Psoas muscle (tissue), 8 donors: ENCODE data around the gene SLC4A5. TPM values are rescaled to one million over a fixed set of nuclear protein-coding genes. Genes with fewer than 3 reads are reported as not detected.
"Not testable (repeated sequence)": the region's sequence is repeated elsewhere in the genome, so short reads cannot be mapped to it uniquely, and the experiment has no call there.

Experiments used
- ATAC-seq, 4 donors: fragments of 200-7000 bp; cut with Tn5 transposase; one replicate each; pipeline ENCODE4 v1.9.1; 2020; ENCODE audit warnings: moderate library complexity in 3 of 4, mild to moderate bottlenecking in 2 of 4
- DNase-seq, 2 donors: peaks; one replicate each; pipeline ENCODE4 v3.0.0-alpha.2; 2020
- H3K27ac ChIP-seq: fragments of 200-600 bp; one replicate; pipeline ENCODE4 v1.8.0; 2022
- H3K27me3 ChIP-seq, 3 donors: fragments of 200-600 bp in 1 of 3; one replicate each; pipeline versions ENCODE4 v1.6.1 to v1.8.0; 2013 to 2022; ENCODE audit warnings: low read length in 2 of 3, mild to moderate bottlenecking in 2 of 3, moderate library complexity in 1 of 3; ENCODE audit not compliant: insufficient read depth in 3 of 3
- H3K36me3 ChIP-seq, 2 donors: fragments of 200-600 bp in 1 of 2; one replicate each; pipeline versions ENCODE4 v1.6.1 to v1.8.0; 2013 to 2022; ENCODE audit warnings: low read depth in 1 of 2, mild to moderate bottlenecking in 1 of 2, moderate library complexity in 1 of 2; ENCODE audit not compliant: insufficient read depth in 1 of 2
- H3K4me1 ChIP-seq: fragments of 200-600 bp; one replicate; pipeline ENCODE4 v1.8.0; 2022
- H3K4me3 ChIP-seq: fragments of 200-600 bp; one replicate; pipeline ENCODE4 v1.8.0; 2022; ENCODE audit warnings: mild to moderate bottlenecking
- H3K9me3 ChIP-seq: fragments of 200-600 bp; one replicate; pipeline ENCODE4 v1.8.0; 2022
- WGBS, 3 donors: extraction: QIAGEN DNeasy Blood & Tissue Kit; methylation state at CpG; one replicate each; pipeline versions ENCODE4 v1.1.6 to v1.1.7; 2013; 5-methylcytosine and 5-hydroxymethylcytosine counted together
- intact Hi-C, 2 donors: fragments of 100-400 bp; cut with DNase I; formaldehyde crosslinking; loops; one replicate each; pipeline versions ENCODE4 v1.11.0 to v1.14.2; 2022
- polyA plus RNA-seq, 3 donors: library from polyadenylated mRNA; stranded (reverse); fragments of 200-250 nt; gene quantifications; one replicate each; pipeline ENCODE4 v1.2.3, GENCODE V29; 2013
- total RNA-seq, 4 donors: library from RNA; stranded (reverse); fragmentation: NEBNext Ultra II Directional in 2 of 4; extraction: Animal tissue kit (Norgen Biotek cat#: 25700) in 2 of 4; gene quantifications; one replicate each; pipeline versions ENCODE4 v1.2.1 to v1.2.4, GENCODE V29; 2021 to 2023
- TF ChIP-seq, protein P1 (sequence below): fragments of 200-600 bp; IDR thresholded peaks from one replicate; pipeline ENCODE4 v1.8.0; 2022; ENCODE audit warnings: antibody characterized with exemption
- donor health status: healthy with polysubstance abuse.
- donor health status: DM: no; HTN: no; CAD: no; lungs with moderate emphysema.
- donor health status: Bipolar disorder and iron deficiency.
- donor health status: healthy.
- donor health status: DM: yes; HTN: yes; CAD: no.
- donor health status: DM: no; HTN: no; CAD: no.
- donor health status: DM: no; HTN: no; CAD: no.
- donor health status: DM: yes; HTN: yes; CAD: no.

The SLC4A5 gene
- total and polyA plus RNA-seq, 7 donors = 0.27 to 5.7 (median 0.57) TPM

DNA sequence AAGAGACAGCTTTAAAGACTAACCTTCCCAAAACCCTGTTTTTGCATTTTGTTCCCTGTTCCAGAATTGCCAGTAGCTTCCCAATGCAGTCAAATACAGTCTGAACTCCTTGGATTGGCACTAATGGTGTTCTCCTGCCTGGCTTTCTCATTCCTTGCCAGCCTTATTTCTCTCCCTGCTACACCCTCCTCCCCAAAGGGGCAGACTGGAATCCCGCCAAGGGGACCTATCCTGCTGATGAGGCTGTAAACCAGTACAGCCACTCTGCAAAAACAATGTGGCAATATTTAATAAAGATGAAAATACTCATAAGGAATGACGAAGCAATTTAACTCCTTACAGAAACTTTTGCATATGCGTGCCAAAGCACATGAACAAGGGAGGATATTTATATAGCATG is 4.5 kb upstream of the SLC4A5 start:
- intact Hi-C loops = no loop called here
- no peaks in the 10 kb centered on the region for H3K36me3 ChIP-seq
- H3K9me3 ChIP-seq = no peaks in the 10 kb centered on the region
- TF ChIP-seq, protein P1, sequence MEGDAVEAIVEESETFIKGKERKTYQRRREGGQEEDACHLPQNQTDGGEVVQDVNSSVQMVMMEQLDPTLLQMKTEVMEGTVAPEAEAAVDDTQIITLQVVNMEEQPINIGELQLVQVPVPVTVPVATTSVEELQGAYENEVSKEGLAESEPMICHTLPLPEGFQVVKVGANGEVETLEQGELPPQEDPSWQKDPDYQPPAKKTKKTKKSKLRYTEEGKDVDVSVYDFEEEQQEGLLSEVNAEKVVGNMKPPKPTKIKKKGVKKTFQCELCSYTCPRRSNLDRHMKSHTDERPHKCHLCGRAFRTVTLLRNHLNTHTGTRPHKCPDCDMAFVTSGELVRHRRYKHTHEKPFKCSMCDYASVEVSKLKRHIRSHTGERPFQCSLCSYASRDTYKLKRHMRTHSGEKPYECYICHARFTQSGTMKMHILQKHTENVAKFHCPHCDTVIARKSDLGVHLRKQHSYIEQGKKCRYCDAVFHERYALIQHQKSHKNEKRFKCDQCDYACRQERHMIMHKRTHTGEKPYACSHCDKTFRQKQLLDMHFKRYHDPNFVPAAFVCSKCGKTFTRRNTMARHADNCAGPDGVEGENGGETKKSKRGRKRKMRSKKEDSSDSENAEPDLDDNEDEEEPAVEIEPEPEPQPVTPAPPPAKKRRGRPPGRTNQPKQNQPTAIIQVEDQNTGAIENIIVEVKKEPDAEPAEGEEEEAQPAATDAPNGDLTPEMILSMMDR = no peak
- no peak overlapping the region for H3K4me3 ChIP-seq
- H3K27me3 ChIP-seq = no peaks in the 10 kb centered on the region
- no peak overlapping the region for H3K27ac ChIP-seq
- 91 to 97% (median 95%) methylated on average over 3 of the region's 3 CpGs for whole genome bisulfite sequencing, 3 donors
- no peak for DNase-seq
- H3K4me1 ChIP-seq = no peaks in the 10 kb centered on the region
- no peak for ATAC-seq

DNA sequence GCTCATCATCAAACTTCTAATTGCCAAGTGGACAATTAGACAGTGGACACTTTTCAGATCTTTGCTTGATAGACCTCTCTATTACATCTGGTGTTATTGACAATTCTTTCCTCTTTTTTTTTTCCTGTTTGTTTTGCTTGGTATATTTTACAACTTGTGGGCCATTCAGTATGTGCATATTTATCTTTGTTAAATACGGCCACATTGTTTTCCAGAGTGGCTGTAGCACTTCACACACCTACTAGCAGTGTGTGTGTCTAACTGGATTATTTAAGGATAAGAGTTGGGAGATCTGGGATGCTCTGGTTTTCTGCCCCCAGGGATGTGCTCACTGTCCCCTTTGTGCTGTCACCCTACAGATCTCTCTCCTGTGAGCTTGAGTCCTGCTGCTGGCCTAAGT is 4.1 kb upstream of the SLC4A5 start:
- H3K4me1 ChIP-seq = no peaks in the 10 kb centered on the region
- WGBS, 3 donors = 93 to 97% (median 93%) methylated on average over 1 of the region's 1 CpG
- no peaks in the 10 kb centered on the region for H3K27me3 ChIP-seq
- H3K4me3 ChIP-seq = no peak overlapping the region
- no peaks in the 10 kb centered on the region for H3K9me3 ChIP-seq
- ATAC-seq (no peak), DNase-seq (no peak)
- TF ChIP-seq, protein P1 = no peak
- intact Hi-C loops = no loop called here
- no peaks in the 10 kb centered on the region for H3K36me3 ChIP-seq
- H3K27ac ChIP-seq = no peak overlapping the region

DNA sequence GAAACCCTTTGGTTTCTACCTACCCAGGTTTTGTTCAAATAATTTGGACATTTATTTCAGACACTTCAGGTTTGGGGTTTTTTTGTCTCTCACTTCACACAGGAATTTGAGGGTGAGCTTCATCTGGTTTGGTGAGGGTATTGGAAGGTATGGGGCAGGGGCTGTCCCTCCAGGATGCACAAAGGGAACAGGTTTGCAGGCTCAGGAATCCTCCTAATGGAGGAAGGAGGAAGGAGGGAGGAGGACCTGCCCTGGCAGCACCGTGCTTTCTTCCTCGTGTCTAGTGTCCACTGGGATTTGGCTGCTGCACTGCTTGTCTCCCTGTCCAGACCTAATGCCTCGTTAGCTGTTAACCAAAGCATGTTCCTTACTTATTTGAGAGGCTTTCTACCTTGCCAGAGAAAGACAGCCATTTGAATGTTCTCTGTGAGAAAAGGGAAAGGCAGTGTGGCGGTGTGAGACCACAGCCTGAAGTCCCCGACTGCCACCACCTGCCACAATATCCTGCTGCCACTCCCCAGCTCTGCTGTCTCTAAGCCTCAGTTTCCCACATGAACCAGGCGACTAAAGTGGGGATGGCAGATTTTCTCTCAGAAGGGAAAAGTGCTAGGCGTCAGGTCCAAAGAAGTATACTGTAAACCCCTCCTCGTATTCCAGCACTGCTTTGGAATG is 2.2 kb upstream of the SLC4A5 start:
- H3K9me3 ChIP-seq = no peaks in the 10 kb centered on the region
- H3K4me3 ChIP-seq = no peak overlapping the region
- ATAC-seq (no peak), DNase-seq (no peak)
- no peak overlapping the region for H3K27ac ChIP-seq
- no peaks in the 10 kb centered on the region for H3K4me1 ChIP-seq
- WGBS, 3 donors = 68 to 73% (median 72%) methylated on average over 8 of the region's 8 CpGs
- TF ChIP-seq, protein P1 = no peak
- H3K27me3 ChIP-seq = no peaks in the 10 kb centered on the region
- intact Hi-C loops = no loop called here
- H3K36me3 ChIP-seq = no peaks in the 10 kb centered on the region

DNA sequence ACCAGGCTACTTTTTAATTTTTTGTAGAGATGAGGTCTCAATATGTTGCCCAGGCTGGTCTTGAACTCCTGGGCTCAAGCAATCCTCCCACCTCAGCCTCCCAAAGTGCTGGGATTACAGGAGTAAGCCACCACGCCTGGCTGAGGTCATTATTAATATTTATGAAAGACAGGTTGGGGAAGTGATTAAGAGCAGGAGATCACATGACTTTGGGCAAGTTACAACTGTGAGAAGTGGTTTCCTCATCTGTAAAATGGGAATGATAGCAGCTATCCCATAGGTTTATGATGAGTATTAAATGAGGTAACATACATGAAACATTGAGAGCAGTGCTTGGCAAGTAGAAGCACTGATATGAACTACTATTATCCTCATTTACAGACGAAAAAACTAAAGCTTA is 7.0 kb downstream of the SLC4A5 start:
- not testable (repeated sequence) for H3K4me3 ChIP-seq, H3K27ac ChIP-seq, DNase-seq, ATAC-seq, H3K4me1 ChIP-seq, H3K9me3 ChIP-seq, H3K27me3 ChIP-seq
- H3K36me3 ChIP-seq = peaks cover 0 to 12% of the 10 kb centered on the region in 2 donors
- WGBS, 3 donors = 73 to 88% (median 76%) methylated on average over 2 of the region's 2 CpGs
- intact Hi-C loops = loop anchor here in 1 of 2 donors (10.0 kb wide), 1 partner anchor 511 kb away; the partner anchor contains the start of gene STAMBP

DNA sequence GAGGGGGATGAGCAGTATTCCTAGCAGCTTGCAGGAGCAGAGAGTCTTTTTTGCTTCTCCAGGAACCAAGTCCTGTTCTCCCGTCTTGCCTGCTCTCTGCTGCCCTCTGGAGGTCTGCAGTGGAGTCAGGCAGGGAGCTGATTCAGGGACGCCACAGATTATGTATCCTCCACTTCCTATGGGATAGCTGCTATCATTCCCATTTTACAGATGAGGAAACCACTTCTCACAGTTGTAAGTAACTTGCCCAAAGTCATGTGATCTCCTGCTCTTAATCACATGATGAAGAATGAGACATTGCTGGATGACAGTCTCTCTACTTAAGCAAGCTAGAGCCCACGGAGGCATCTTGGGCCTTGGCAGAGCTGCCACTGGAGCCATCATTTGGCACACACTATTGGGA is 8.3 kb downstream of the SLC4A5 start:
- Histone ChIP-seq H3K4me1 (no peaks in the 10 kb centered on the region), H3K27ac (no peak overlapping the region), H3K9me3 (no peaks in the 10 kb centered on the region), H3K4me3 (no peak overlapping the region), H3K27me3 (no peaks in the 10 kb centered on the region), H3K36me3 (peaks cover 1 to 12% of the 10 kb centered on the region in 2 donors)
- intact Hi-C loops = loop anchor here (1.0 to 10.0 kb wide), 2 partner anchors 510 to 512 kb away; partner anchors contain the start of gene STAMBP (in 1 of the 2)
- 35 to 41% (median 35%) methylated on average over 3 of the region's 3 CpGs for WGBS, 3 donors
- TF ChIP-seq, protein P1 = peak; percentile 95
- DNase-seq (peak; percentile 75 to 84), ATAC-seq (peak; percentile 85 to 89 (median 87))
